Right renal cortex interstitium (tissue), 3 donors: Measurements from ENCODE around the gene FBXL17. TPM values are rescaled to one million over a fixed set of nuclear protein-coding genes. Genes with fewer than 3 reads are reported as not detected.

Experiments used
- DNase-seq, 3 donors: peaks; one replicate each; pipeline ENCODE4 v3.0.0-alpha.2; 2013; ENCODE audit warnings: low read depth in 3 of 3, low spot score in 2 of 3
- polyA plus RNA-seq, 3 donors: library from polyadenylated mRNA; unstranded; fragments of 120-200 nt; gene quantifications; one replicate each; pipeline ENCODE4 v1.2.1, GENCODE V29; 2013; ENCODE audit not compliant: insufficient read length in 3 of 3

FBXL17 gene
- polyA plus RNA-seq, 3 donors: 33.5 to 36.4 (median 36.1) TPM

DNA sequence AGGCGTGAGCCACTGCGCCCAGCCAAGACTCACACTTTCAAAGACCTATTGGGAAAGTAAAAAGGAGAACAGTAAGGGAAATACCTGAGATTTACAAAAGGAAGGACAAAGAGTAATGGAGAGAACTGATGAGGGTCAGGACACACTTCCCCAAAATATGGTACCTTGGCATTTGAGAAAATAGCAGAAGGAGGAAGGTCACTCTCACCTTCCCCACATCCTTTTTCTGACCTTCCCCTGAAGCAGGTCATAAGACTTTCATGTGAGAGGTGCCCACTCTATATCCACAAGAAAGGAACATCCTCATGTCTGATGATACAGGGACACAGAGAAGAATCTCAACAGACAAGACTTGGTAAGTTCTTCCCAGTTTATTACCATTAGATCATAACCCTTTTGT lies 272.8 kb downstream of the FBXL17 start:
- DNase-seq: no peak

DNA sequence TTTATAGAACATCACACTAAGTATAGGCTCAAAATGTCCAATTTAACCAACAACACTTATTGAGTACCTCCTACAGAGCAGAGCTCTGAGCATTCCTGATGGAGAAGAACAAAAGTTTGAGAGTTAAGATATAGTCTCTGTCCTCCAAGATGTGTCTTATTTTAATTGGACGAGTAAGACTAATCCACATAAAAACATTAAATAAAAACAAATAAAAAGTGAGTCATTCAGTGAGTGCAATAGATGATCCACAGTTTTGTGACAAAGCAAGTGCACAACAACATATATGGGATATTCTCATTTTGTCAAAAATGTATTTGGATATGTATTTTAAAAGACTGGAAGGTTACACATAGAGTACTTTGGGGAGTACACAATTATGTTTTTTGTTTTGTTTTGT lies 277.4 kb downstream of the FBXL17 start:
- no peak for DNase-seq

DNA sequence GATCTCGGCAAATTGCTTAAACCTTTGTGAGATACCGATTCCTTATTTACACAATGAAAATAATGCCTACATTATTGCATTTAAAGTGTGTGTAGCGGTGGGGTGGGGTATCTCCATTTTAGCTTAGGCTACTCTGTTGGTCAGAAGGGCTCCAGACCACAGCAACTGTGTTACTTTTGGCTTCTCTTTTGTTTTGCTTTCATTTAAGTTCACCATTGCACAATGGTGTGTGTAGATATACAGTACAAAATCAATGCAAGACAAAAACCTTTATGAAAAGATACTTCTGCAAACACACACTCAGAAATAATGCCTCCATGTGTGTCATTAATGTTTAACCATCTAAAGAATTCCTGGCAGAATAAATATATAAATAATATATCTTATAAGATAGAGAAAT lies 279.4 kb downstream of the FBXL17 start:
- DNase-seq: no peak

DNA sequence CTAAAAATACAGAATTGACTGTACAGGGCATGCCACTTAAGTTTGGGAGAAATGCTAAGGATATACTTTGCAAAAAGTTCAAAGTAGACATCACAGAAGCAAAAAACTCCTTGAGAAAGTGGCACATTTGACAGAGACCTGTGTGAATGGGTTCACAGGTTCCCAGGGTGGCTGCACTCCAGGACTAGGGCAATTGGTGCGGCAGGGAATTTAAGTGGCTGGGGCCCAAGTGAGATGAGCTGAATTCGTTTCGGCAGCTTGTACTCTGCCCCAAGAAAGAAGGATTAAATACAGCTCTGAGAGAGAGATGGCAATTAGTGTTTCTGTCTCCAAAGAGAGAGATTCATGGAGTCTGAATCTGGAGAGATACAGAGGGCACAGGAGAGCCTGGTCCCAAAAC lies 280.1 kb downstream of the FBXL17 start:
- DNase-seq: no peak

DNA sequence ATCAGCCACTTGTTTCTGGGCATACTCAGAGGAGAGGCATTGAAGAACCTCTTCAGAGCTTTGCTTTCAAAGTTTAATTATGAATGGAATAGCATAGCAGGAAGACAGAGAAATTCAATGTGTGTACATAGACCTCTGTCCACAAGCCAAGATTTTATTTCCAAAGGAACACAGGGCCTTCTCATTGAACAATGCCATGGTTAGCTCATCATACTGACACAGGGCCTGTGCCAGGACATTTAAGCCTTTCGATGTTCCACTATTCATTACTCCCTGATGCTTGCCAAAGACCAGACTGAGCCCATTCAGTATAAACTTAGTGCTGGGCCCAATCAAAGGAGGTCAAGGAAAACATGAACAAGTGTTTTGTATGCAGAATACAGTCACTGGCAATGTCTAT lies 280.8 kb downstream of the FBXL17 start:
- no peak for DNase-seq

DNA sequence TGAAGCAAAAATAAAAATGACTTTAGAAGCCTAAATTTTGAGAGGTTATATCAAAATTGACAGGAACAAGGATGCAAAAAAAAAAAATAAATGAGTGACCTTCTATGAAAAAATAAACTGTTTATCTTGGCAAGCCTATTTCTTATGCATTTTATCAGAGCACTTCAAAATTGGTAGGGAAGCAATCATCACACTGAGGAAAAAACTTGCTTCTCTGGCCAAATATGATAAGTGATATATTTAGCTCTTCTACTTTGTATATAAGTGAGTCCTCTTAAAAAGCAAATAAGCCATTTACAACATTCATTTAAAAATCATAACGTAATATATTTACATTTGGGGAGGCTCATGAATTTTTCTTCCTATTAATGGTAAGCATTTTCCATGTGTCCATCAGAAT lies 287.1 kb downstream of the FBXL17 start:
- DNase-seq: no peak

DNA sequence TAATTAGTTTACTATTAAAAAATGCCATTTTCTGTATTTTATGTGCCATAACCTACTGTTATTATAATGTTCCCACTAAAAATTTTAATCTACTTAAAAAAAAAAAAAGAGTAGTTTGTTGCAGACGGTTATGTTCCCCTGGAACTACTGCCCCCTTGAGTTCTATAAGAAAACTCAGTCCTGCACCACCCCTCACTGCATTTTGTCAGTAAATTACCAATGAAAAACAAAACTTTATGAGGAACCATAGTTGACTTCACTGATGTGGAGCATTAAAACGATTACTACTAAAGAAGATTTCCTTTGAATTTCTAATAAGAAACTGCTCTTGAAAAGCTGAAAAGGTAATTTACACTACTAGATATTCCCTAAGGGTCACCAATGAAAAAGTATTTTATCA lies 288.7 kb downstream of the FBXL17 start:
- DNase-seq: no peak

DNA sequence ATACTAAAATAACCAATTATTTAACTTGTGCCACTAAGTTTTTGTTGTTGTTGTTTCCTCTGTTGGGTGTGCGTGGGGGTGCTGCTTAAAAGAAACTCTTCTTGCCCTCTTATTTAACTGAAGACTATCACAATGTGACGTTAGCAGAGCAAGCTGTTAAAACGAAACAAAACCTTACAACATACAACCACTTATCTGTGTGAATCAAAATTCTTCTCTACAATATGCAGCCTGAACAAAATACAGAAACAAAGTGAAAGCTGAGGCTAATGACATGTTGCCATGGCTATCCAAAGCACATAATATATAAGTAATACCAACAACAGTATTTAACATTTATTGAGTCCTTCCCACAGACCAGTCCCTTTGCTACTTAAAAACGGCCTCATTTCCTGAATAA lies 291.0 kb downstream of the FBXL17 start:
- no peak for DNase-seq

DNA sequence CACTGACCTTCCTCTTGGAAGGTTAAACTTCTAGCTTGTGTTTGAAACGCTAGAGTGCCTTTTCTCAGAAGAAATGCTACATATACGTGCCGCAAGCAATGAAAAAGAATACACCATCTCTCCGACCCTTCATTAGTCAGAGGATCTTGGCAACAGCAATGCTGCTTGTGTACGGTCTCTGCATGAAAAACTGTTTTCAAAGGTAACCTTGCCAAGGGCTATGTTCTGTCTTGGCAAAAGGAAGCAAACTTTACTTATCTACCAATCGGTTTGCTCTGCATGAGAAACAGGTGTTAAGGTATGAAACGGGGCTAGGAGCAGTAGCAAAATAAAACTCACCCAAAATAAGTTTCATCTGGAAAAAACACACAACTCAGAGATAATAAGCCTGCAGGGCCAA lies 297.8 kb downstream of the FBXL17 start:
- no peak for DNase-seq

DNA sequence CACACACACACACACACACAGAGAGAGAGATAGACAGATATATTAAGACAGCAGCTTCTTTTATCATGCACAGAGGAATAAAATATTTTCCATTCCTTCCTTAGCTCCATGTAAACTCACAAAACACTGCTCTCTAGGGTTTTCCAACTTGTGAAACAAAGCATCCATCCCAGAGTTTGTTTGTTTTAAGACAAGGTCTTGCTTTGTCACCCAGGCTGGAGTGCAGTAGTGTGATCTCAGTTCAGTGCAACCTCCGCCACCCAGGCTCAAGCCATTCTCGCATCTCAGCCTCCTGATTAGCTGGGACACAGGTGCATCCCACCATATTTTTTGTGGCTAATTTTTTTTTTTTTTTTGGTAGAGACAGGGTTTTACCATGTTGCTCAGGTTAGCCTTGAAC lies 298.7 kb downstream of the FBXL17 start:
- DNase-seq: no peak

DNA sequence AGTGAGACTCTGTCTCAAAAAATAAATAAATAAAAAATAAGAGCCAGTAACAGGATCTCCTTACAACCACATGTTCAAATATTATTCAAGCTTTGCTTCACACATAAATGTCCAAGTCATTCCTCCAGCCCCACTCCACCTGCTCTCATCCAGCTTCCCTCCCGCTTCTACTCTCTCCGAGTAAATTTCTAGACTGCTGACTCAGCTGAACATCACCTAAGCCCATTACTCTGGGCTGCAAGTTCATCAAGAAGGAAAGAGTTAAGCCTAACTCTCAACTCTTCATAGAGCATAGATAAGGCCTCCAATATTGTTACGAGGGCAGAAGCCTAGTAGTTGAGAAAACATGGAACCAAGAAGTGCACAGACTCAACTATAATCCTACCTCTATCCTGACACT lies 300.2 kb downstream of the FBXL17 start:
- DNase-seq: no peak

DNA sequence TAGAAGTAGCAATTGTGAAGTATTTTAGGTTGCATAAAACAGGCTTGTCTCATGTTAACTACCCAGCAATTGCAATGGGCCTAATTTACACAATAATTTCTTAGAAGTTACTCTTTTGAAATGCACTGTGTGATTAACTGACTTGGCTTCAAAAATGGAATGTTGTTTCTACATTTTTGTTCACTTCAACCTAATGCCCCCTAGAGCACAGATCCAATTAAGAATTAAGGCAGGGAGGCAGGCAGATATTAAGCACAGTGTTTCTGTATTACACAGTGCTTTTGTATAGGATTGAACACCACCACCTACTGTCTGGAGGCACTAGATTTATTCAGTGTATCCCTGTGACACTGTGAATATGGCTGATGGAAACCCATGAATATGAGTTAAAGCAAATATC lies 302.1 kb downstream of the FBXL17 start:
- DNase-seq: no peak

DNA sequence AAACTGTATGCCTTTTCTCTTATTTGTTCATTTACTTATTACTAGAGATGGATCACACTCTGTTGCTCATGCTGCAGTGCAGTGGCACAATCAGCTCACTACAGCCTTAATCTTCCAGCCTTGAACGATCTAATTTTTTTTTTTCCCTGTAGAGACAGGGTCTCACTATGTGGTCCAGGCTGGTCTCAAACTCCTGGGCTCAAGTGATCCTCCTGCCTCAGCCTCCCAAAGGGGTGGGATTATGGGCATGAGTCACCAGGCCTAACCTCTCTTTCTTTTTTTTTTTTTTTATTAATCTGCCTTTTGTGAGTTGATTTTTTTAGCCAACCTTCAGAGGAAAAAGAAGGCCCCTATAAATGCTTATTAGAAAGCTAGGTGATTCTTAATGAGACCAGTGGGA lies 303.0 kb downstream of the FBXL17 start:
- no peak for DNase-seq

DNA sequence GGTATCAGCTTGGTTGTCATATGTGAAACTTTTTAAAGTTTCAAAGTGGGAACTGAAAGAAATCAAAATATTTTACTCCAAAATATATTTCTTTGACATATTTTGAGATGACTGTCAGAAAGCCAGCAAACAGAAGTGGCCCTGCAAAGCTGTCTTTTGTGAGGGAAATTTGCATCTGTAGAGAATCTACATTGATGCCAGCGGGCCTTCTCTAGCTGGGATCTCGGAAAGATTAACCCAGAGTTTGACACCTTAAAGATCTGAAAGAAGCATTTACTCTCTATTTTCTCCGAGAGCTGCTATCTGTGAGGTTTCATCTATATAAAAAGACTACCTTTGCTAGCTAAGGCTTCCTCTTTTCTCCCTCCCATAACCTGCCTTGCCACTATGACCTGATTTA lies 303.6 kb downstream of the FBXL17 start:
- DNase-seq: no peak

DNA sequence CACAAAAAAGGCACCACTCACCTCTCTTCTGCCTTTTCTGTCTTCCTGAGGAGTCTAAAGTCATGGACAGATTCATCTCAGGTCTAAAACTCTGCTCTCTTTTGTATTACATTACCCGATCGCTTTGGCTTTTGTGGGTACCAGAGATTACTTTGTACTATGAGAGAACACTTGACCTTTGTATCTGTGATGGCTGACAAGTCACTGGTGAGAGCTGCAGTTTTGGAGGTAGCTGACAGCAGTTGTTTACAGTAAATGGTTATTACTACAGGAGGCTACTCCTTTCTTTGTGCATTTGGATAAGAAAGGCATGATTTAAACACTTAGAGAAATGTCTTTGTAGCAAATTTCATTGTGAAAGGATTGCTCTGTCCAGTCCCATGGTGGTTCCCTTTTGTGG lies 307.3 kb downstream of the FBXL17 start:
- DNase-seq: no peak

DNA sequence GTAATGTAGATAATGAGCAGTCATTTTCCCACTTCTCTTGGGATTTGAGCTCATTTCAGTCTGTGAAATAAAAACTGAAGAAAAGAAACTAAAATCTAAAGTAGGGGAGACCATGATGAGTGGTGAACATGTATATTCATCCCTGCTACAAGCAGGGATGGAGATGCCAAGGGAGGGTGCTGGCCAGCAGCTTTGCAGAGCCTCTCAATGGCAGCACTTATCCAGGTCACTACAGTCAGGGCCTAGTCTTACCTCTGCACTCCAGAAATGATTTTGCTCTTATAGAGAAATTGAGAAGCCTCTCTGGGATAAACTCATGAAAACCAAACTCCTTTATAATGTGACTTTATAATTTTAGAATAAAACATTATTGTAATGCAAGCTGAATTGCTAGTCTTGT lies 317.6 kb downstream of the FBXL17 start:
- DNase-seq: no peak

DNA sequence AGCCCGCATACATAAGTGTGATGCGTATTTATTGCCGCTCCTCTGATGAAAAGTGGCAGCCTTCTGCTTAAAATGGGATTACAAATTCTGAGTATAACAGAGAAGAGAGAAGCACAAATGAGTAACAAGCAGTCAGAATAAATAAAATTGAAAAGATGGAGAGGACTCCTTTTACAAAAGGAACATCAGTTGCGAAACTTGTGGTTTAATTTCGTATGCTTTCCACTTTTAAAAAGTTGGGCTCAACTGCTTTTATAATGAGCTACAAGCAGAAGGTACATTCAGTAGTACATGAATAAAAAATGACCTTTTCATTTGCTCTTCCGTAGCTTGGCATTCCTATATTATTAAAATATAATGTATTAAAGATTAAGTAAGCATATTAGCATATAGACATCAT lies 320.0 kb downstream of the FBXL17 start:
- no peak for DNase-seq

DNA sequence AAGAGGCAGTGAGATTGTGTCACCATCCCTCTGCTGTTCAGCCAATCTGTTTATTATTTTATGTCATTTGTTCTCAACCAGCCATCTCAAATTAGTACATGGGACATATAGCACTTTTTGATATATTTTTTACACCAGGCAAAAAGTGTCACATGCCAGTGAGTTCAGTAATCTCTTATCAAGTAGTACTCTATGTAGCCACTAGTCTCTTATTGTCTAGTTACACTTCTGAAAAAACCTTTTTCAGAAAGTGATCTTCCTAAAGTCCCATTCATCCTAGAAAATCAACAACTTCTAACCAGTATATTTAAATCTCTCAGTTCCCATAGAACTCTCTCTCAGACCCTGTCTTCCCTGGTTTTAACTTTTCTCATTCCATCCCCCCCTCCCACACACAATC lies 321.6 kb downstream of the FBXL17 start:
- DNase-seq: no peak

DNA sequence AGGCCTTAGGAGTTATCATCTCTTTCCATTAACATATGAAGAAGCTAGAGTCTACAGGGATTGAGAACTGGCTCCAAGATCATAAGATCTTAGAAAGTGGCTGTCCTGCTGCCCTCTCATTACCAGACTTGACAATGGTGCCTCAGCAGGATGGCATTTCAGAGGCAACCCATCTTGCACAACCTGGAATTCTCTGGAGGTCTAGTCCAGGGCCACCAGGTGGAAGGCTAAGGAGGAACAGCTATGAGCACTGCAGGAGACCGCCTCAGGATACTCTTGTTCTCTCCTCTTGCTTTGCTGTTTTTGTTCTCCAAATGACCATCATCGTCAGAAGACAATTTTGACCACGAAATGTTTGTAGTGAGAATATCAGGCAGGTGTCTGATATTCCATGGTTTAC lies 322.6 kb downstream of the FBXL17 start:
- no peak for DNase-seq

DNA sequence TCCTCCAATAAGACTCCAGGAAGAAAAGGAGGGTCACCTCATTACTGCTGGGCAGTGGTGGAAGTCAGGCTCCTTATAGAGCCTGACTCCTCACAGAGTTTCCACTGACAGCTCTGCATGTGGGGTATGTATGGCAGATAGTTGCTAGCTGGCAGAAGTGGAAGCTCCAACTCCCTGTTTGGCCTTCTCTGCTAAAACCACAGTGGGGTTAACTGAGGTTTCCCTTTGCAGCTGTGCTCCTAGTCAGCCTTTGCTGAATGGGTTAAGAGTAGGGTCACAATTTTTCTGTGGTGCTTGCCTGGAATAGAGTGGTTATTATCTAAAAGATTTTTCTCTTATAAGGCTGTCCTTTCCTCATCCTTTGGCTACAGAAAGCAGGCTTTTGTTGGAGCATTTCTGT lies 327.5 kb downstream of the FBXL17 start:
- DNase-seq: no peak

DNA sequence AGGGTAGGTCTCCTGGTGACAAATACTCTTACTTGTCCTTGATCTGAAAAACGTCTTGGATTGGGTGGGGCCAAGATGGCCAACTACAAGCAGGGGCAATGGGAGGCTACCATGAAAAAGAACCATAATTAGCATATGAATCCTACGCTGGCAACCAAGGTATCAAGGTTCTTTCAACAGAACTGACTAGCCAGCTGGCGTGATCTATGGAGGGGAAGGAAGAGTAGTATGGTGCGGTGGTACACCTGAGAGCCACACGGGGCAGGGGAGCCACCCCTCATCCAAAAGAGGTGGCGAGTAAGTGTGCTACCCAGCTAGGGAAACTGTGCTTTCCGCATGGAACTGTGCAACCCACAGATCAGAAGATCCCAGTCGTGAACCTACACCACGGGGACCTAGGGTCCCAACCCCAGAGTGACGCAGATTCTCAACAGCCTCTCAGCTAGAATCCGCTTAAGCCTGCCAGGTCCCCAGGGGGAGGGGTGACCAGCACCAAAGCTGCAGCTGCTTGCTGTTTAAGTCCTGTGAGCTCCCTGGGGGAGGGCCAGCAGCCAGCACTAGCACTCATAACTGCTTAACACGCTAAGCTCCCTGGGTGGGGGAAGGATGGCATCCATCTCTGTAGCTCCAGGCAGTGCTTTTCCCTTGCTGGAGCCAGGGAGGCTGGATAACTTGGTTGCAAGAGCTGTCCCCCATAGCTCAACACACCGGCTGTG lies 334.8 kb downstream of the FBXL17 start:
- DNase-seq: no peak

DNA sequence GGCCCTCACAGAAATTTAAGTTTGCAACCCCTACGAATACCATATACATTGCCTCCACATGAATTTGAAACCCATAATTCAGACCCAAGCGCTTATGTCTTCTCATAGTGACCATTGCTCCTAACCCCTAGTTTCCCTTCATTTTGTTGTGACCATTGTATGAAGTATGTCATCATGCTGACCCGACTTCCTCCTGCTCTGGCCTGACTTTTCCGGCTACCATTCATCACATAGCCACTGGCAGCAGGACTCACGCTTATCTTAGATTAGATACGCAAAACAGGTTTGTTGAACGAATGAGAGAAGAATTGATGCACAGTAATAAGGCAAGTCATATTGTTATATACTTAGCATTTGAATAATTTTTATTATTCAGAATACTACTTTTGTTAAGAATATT lies 345.4 kb downstream of the FBXL17 start:
- no peak for DNase-seq

DNA sequence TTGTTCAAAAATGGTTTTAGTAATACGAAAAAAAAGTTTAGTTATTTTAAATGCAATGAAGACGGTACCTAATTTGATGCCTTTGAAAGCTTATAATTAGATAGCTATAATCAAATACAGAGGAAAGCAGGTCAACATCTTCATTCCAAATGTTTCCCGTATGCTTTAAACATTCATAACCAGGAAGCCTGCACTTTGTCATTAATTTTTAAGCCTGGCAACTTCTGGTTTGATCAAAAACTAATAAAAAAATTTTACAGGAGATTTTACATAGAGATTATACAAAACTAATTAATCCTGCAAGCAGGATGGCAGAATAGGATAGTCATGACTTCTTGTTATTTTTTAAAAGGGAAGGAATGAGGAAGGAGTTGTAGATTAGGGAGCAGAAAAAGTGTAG lies 353.0 kb downstream of the FBXL17 start:
- DNase-seq: no peak
